Measurements from ENCODE around the gene PRIM1. TPM values are rescaled to one million over a fixed set of nuclear protein-coding genes. Genes with fewer than 3 reads are reported as not detected.
"Not testable (repeated sequence)": the region's sequence is repeated elsewhere in the genome, so short reads cannot be mapped to it uniquely, and the experiment has no call there.

The PRIM1 gene
- total RNA-seq, 1 donor = 38.0 TPM

DNA sequence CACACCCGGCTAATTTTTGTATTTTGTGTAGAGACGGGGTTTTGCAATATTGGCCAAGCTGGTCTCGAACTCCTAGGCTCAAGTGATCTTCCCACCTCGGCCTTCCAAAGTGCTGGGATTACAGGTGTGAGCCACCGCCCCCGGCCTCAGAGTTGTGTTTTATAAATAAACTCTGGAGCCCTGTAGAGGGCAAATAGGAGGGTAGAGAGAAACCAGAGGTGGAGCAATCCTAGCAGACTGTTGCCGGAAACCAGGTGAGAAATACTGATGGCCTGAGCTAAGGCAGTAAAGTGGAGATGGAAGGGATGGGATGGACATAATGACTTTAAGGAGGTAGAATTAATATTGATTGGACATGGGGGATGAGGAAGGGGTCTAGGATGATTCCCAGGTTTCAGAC is 8.3 kb upstream of the PRIM1 start:
- H3K4me3 ChIP-seq (ENCODE audit: low read depth, low read length) = no peak overlapping the region
- DNase-seq (ENCODE audit: low read depth) = no peak
- TF ChIP-seq, protein P1, sequence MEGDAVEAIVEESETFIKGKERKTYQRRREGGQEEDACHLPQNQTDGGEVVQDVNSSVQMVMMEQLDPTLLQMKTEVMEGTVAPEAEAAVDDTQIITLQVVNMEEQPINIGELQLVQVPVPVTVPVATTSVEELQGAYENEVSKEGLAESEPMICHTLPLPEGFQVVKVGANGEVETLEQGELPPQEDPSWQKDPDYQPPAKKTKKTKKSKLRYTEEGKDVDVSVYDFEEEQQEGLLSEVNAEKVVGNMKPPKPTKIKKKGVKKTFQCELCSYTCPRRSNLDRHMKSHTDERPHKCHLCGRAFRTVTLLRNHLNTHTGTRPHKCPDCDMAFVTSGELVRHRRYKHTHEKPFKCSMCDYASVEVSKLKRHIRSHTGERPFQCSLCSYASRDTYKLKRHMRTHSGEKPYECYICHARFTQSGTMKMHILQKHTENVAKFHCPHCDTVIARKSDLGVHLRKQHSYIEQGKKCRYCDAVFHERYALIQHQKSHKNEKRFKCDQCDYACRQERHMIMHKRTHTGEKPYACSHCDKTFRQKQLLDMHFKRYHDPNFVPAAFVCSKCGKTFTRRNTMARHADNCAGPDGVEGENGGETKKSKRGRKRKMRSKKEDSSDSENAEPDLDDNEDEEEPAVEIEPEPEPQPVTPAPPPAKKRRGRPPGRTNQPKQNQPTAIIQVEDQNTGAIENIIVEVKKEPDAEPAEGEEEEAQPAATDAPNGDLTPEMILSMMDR (IDR thresholded peaks at IDR 0.05; ENCODE audit: insufficient read depth, low read length) = no peak

DNA sequence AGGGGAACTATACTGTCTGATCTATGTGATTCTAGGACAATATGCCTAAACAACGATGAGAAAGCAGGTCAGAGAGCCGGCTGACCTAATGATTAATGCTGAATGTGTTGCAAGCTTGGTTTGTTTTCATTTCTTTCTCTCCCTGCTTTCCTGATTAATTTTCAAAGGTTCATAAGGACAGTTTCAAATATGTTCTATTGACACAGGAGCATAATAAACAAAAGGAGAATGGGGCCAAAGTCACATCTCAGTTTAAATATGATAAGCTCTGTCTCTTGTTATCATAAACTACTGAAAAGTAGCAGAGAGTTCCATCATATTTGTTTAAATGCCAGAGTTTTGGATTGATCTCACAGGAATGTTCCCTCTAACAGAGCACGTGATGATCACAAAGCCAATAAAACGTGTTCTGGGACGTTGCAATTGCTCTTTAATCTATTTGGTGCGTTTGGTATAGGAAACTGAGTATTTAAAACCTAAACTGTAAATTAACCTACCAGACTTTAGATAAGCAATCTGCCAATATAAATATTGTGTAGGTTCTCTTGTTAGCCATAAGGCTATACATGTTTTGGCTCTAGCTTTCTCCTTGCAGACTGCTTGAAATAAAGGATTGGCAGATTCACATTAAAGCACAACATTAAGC is 7.3 kb upstream of the PRIM1 start:
- DNase-seq (ENCODE audit: low read depth) = no peak
- no peak overlapping the region for H3K4me3 ChIP-seq (ENCODE audit: low read depth, low read length)
- TF ChIP-seq, protein P1 (IDR thresholded peaks at IDR 0.05; ENCODE audit: insufficient read depth, low read length) = no peak

DNA sequence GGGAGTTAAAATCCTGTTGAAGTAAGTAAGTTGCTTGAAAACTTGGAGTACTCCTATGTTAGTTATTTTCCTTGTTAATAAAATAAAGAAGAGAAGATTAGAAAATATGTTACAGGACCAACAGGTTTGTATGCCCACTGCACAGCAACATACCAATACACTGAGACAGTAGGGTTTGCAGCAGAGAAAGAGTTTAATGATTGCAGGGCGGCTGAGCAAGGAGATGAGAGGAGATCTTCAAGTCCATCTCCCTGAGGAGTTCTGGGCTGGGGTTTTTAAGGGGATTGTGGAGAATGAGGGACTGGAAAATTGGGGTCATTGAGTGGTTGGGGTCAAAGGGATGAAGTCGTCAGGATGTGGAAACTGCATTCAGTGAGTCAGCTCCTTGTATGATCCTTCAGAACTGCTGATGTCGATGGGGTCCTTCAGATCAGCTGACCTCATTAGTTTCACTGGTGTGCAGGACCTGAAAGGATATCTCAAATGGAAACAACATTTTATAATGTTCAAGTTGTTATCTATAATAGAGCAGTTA is 6.7 kb upstream of the PRIM1 start:
- no peak for DNase-seq (ENCODE audit: low read depth)
- TF ChIP-seq, protein P1 (IDR thresholded peaks at IDR 0.05; ENCODE audit: insufficient read depth, low read length) = no peak

GRCh38 chr12:56757971-56758370 is 5.8 kb upstream of the PRIM1 start:
- not testable (repeated sequence) for H3K4me3 ChIP-seq (ENCODE audit: low read depth, low read length); DNase-seq (ENCODE audit: low read depth)

More for the DNA sequence above, 6.7 kb upstream of the PRIM1 start:
- no peak overlapping the region for H3K4me3 ChIP-seq (ENCODE audit: low read depth, low read length)

DNA sequence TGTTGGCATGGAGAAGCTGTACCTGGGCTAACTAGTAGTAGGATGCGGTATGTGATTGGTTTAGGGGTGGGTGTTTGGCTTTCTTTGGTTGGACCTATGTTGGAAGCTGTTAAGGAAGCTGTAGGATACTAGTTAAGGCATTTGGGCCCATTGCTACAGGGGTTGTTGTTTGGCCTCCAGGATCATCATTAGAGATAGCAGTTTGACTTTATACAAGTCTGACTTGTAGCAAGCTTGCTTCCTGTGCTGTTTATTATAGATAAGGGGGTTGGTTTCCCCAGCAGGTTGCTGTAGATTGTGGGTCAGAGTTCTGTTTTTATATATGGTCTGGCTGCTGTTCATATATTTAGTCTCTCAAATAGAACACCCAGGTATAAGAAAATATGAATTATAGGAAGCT is 1.4 kb upstream of the PRIM1 start:
- no peak for DNase-seq (ENCODE audit: low read depth)
- TF ChIP-seq, protein P1 (IDR thresholded peaks at IDR 0.05; ENCODE audit: insufficient read depth, low read length) = no peak
- no peak overlapping the region for H3K4me3 ChIP-seq (ENCODE audit: low read depth, low read length)

DNA sequence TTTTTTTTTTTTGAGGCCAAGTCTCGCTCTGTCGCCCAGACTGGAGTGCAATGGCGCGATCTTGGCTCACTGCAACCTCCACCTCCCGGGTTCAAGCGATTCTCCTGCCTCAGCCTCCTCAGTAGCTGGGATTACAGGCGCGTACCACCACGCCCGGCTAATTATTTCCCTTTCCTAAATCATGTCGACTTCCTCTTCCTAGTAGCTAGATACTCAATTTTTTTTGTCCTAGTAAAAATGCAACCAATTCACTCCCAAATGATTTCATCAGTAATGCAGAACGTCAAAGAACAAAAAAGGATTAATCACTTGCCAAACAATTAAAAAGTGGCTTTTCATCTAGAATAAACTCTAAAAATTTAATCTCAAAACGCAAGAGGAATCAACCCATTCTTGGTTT is 1.5 kb downstream of the PRIM1 start:
- H3K4me3 ChIP-seq (ENCODE audit: low read depth, low read length); DNase-seq (ENCODE audit: low read depth): not testable (repeated sequence)

DNA sequence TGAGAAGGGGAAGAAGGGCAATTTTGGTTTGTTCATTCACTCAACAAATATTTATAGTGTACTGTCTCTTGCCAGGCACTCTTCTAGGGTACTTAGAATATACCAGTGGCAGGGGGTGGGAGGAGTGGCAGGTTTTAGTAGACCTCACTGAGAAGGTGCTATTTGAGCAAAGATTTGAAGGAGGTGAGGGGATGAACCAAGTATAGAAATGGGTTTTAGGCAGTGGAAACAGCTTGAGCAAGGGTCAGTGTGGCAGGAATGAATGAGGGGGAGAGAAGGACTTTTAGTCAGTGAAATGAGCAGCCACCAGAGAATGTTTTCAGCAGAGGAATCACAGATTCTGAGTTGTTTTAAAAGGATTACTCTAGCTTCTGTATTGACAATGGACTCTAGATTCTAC is 2.3 kb downstream of the PRIM1 start:
- DNase-seq (ENCODE audit: low read depth) = no peak
- H3K4me3 ChIP-seq (ENCODE audit: low read depth, low read length) = no peak overlapping the region
- TF ChIP-seq, protein P1 (IDR thresholded peaks at IDR 0.05; ENCODE audit: insufficient read depth, low read length) = no peak

DNA sequence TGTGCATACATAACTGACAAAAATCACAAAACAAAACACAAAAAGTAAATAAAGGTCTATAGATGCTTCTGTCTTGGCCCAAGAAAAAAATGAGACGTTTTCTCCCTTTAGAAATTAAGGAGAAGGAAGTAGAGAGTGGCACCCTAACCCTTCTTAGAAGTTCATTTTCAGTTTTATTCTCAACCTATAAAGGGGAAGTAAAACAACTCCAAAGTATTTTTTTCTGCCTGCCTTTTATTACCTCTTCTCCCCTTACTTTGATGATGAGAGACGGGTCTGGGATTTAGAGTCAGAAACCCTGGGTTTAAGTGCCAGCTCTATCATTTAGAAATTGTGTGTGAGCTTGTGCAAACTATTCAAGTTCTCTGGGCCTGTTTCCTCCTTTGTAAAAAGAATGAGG is 2.8 kb downstream of the PRIM1 start:
- DNase-seq (ENCODE audit: low read depth) = no peak
- no peak overlapping the region for H3K4me3 ChIP-seq (ENCODE audit: low read depth, low read length)
- TF ChIP-seq, protein P1 (IDR thresholded peaks at IDR 0.05; ENCODE audit: insufficient read depth, low read length) = no peak

All from fibroblast of the aortic adventitia (primary cell).